CD14-positive monocyte (primary cell): ENCODE results near the gene CABP1. TPM values are rescaled to one million over a fixed set of nuclear protein-coding genes. Genes with fewer than 3 reads are reported as not detected.
A peak's percentile ranks its signal among the peaks of the same experiment; 100 is the strongest.

ENCODE experiments used
- DNase-seq, 3 donors: peaks; one replicate each; pipeline ENCODE4 v3.0.0-alpha.2; 2011 to 2022
- H2AFZ ChIP-seq: 2 replicates; pipeline ENCODE4 v1.6.0; 2012; ENCODE audit warnings: mild to moderate bottlenecking, low read depth, low read length, inconsistent platforms; ENCODE audit not compliant: insufficient read depth, poor library complexity, severe bottlenecking
- H3K27ac ChIP-seq, 2 donors: 1 replicate in 1 of 2; 2 replicates in 1 of 2; pipeline ENCODE4 v1.5.1; 2012 to 2013; ENCODE audit warnings: low read length in 2 of 2, control low read depth in 1 of 2, inconsistent platforms in 1 of 2, low read depth in 1 of 2, mild to moderate bottlenecking in 1 of 2
- H3K27me3 ChIP-seq, 2 donors: one replicate each; pipeline versions ENCODE4 v1.6.0 to v1.6.1; 2011 to 2013; ENCODE audit warnings: low read length in 2 of 2; ENCODE audit not compliant: control insufficient read depth in 2 of 2, insufficient read depth in 2 of 2
- H3K36me3 ChIP-seq, 2 donors: replicated peaks in 1 of 2; 1 replicate in 1 of 2; 2 replicates in 1 of 2; pipeline versions ENCODE4 v1.5.1 to v1.6.1; 2012 to 2013; ENCODE audit warnings: low read length in 2 of 2, control low read depth in 1 of 2, inconsistent platforms in 1 of 2, mild to moderate bottlenecking in 1 of 2; ENCODE audit not compliant: insufficient read depth in 2 of 2, control insufficient read depth in 1 of 2
- H3K4me1 ChIP-seq, 2 donors: 1 replicate in 1 of 2; 2 replicates in 1 of 2; pipeline versions ENCODE4 v1.5.1 to v1.6.1; 2012 to 2013; ENCODE audit warnings: low read length in 2 of 2, control low read depth in 1 of 2, inconsistent platforms in 1 of 2, mild to moderate bottlenecking in 1 of 2, moderate library complexity in 1 of 2; ENCODE audit not compliant: insufficient read depth in 2 of 2, control insufficient read depth in 1 of 2
- H3K4me2 ChIP-seq: replicated peaks from 2 replicates; pipeline ENCODE3; 2012; ENCODE audit warnings: low read length, moderate library complexity, mild to moderate bottlenecking; ENCODE audit not compliant: poor library complexity, severe bottlenecking; ENCODE audit errors: extremely low read depth
- H3K4me3 ChIP-seq, 3 experiments: fragments of 200-600 bp in 1 of 3; sonication (generic) in 1 of 3; replicated peaks in 1 of 3; 1 replicate in 2 of 3; 2 replicates in 1 of 3; pipeline ENCODE4 v1.5.1; 2011 to 2013; ENCODE audit warnings: low read length in 3 of 3, mild to moderate bottlenecking in 3 of 3, control low read depth in 2 of 3, low read depth in 2 of 3, inconsistent platforms in 1 of 3, moderate library complexity in 1 of 3
- H3K79me2 ChIP-seq: 2 replicates; pipeline ENCODE4 v1.6.0; 2012; ENCODE audit warnings: mild to moderate bottlenecking, control low read depth, inconsistent platforms, low read length, moderate library complexity; ENCODE audit not compliant: insufficient read depth
- H3K9ac ChIP-seq: 2 replicates; pipeline ENCODE4 v1.6.0; 2017; ENCODE audit warnings: low read length, mild to moderate bottlenecking; ENCODE audit not compliant: insufficient read depth, poor library complexity, severe bottlenecking
- H3K9me3 ChIP-seq, 2 donors: replicated peaks in 1 of 2; 1 replicate in 1 of 2; 2 replicates in 1 of 2; pipeline versions ENCODE4 v1.5.1 to v1.6.1; 2012 to 2013; ENCODE audit warnings: low read length in 2 of 2, control low read depth in 1 of 2; ENCODE audit not compliant: control insufficient read depth in 1 of 2, insufficient read depth in 1 of 2
- H4K20me1 ChIP-seq: 2 replicates; pipeline ENCODE4 v1.6.0; 2012; ENCODE audit warnings: mild to moderate bottlenecking, low read length, control low read depth, moderate library complexity; ENCODE audit not compliant: insufficient read depth
- H3K27ac Mint-ChIP-seq, 7 donors: one replicate each; pipeline ENCODE4 v1.8.0; 2020; ENCODE audit warnings: mild to moderate bottlenecking in 7 of 7, mixed read lengths in 7 of 7, moderate library complexity in 6 of 7, inconsistent platforms in 2 of 7
- H3K27me3 Mint-ChIP-seq, 3 donors: one replicate each; pipeline ENCODE4 v1.8.0; 2021 to 2022; ENCODE audit warnings: low read depth in 3 of 3, mild to moderate bottlenecking in 3 of 3, mixed read lengths in 3 of 3, moderate library complexity in 3 of 3, inconsistent platforms in 1 of 3
- H3K36me3 Mint-ChIP-seq, 2 donors: one replicate each; pipeline ENCODE4 v1.8.0; 2020; ENCODE audit warnings: mixed read lengths in 2 of 2, inconsistent platforms in 1 of 2, mild to moderate bottlenecking in 1 of 2
- H3K4me1 Mint-ChIP-seq: one replicate; pipeline ENCODE4 v1.8.0; 2020; ENCODE audit warnings: mild to moderate bottlenecking, mixed read lengths
- H3K4me3 Mint-ChIP-seq, 2 donors: one replicate each; pipeline ENCODE4 v1.8.0; 2020; ENCODE audit warnings: mild to moderate bottlenecking in 2 of 2, mixed read lengths in 2 of 2, moderate library complexity in 1 of 2
- H3K9me3 Mint-ChIP-seq, 7 donors: one replicate each; pipeline ENCODE4 v1.8.0; 2020 to 2022; ENCODE audit warnings: mixed read lengths in 7 of 7, mild to moderate bottlenecking in 6 of 7, moderate library complexity in 6 of 7, inconsistent platforms in 2 of 7
- WGBS: methylation state at CpG from one replicate; pipeline ENCODE4 v1.1.5; 2013; ENCODE audit warnings: missing lambda C conversion rate; ENCODE audit not compliant: insufficient coverage; 5-methylcytosine and 5-hydroxymethylcytosine counted together
- intact Hi-C, 2 donors: fragments of 100-400 bp; cut with micrococcal nuclease; formaldehyde crosslinking; loops; one replicate each; pipeline versions ENCODE4 v1.15.0 to v1.15.1; 2023
- polyA plus RNA-seq, 3 donors: library from polyadenylated mRNA; depleted of rRNA in 1 of 3; unstranded in 2 of 3; stranded (reverse) in 1 of 3; fragments of 300-500 nt in 2 of 3; fragments of >200 nt in 1 of 3; fragmentation: Illumina TruSeq in 2 of 3; gene quantifications; 1 replicate in 2 of 3; 2 replicates in 1 of 3; pipeline ENCODE4 v1.2.3, GENCODE V29; 2012 to 2021
- TF ChIP-seq, protein P1 (sequence below): fragments of 200-600 bp; IDR thresholded peaks from one replicate; pipeline ENCODE4 v1.8.0; 2022; ENCODE audit warnings: antibody characterized with exemption, mild to moderate bottlenecking

The CABP1 gene
- polyA plus RNA-seq, 3 donors, result 0.19 to 0.43 TPM; not detected in 1

- H3K4me3 ChIP-seq, result no peak overlapping the region
- 97% methylated on average over 3 of the region's 11 CpGs for WGBS
- Mint-ChIP-seq H3K27me3 (peaks cover 0 to 2% (median 0%) of the 10 kb centered on the region in 3 donors), H3K4me1 (peaks cover 43% of the 10 kb centered on the region), H3K27ac (peak overlapping the region in 1 of 7 donors; percentile 48), H3K36me3 (peaks cover 48 to 62% of the 10 kb centered on the region in 2 donors), H3K4me3 (no peak overlapping the region), H3K9me3 (no peaks in the 10 kb centered on the region)
- peak overlapping the region in 1 of 2 donors; percentile 2 for H3K27ac ChIP-seq
- intact Hi-C loops, result no loop called here
- no peaks in the 10 kb centered on the region for H3K9me3 ChIP-seq
- H3K79me2 ChIP-seq, result peaks cover 77% of the 10 kb centered on the region
- H3K4me2 ChIP-seq, result no peak overlapping the region
- no peak overlapping the region for H2AFZ ChIP-seq
- H3K36me3 ChIP-seq, result peaks cover 41 to 52% of the 10 kb centered on the region in 2 donors
- H4K20me1 ChIP-seq, result peaks cover 63% of the 10 kb centered on the region
- TF ChIP-seq, protein P1, sequence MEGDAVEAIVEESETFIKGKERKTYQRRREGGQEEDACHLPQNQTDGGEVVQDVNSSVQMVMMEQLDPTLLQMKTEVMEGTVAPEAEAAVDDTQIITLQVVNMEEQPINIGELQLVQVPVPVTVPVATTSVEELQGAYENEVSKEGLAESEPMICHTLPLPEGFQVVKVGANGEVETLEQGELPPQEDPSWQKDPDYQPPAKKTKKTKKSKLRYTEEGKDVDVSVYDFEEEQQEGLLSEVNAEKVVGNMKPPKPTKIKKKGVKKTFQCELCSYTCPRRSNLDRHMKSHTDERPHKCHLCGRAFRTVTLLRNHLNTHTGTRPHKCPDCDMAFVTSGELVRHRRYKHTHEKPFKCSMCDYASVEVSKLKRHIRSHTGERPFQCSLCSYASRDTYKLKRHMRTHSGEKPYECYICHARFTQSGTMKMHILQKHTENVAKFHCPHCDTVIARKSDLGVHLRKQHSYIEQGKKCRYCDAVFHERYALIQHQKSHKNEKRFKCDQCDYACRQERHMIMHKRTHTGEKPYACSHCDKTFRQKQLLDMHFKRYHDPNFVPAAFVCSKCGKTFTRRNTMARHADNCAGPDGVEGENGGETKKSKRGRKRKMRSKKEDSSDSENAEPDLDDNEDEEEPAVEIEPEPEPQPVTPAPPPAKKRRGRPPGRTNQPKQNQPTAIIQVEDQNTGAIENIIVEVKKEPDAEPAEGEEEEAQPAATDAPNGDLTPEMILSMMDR, result no peak
- H3K4me1 ChIP-seq, result peaks cover 24 to 32% of the 10 kb centered on the region in 2 donors
- H3K9ac ChIP-seq, result no peak overlapping the region
- no peaks in the 10 kb centered on the region for H3K27me3 ChIP-seq
- no peak for DNase-seq
Measured at GRCh38 chr12:120692524-120693033, 52.2 kb downstream of the CABP1 start.

DNA sequence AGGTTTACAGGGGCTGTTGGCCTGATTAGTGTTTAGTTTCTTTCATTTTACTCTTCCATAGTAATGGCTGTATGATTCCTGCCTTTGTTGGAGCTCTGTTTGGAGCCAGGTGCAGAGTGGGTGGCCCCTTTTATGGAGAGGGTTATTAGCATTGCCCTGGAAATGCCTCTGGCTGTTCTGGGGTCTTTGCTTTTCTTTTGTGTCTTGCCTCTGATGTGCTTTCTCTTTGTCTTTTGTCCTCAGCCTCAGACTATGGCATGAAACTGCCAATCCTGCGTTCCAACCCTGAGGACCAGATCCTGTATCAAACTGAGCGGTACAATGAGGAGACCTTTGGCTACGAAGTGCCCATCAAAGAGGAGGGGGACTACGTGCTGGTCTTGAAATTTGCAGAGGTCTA lies 53.4 kb downstream of the CABP1 start:
- no peaks in the 10 kb centered on the region for H3K9me3 ChIP-seq
- H3K4me3 Mint-ChIP-seq, result no peak overlapping the region
- no peaks in the 10 kb centered on the region for H3K9me3 Mint-ChIP-seq
- H3K36me3 Mint-ChIP-seq, result peaks cover 48 to 63% of the 10 kb centered on the region in 2 donors
- peaks cover 20 to 29% of the 10 kb centered on the region in 2 donors for H3K4me1 ChIP-seq
- H3K27ac ChIP-seq, result no peak overlapping the region
- peak overlapping the region in 3 of 7 donors; percentile 55 to 82 (median 72) for H3K27ac Mint-ChIP-seq
- intact Hi-C loops, result no loop called here
- H3K27me3 ChIP-seq, result no peaks in the 10 kb centered on the region
- H3K79me2 ChIP-seq, result peaks cover 70% of the 10 kb centered on the region
- 100% methylated on average over 4 of the region's 4 CpGs for WGBS
- H3K4me1 Mint-ChIP-seq, result peaks cover 38% of the 10 kb centered on the region
- H3K4me2 ChIP-seq, result no peak overlapping the region
- H3K4me3 ChIP-seq, result no peak overlapping the region
- TF ChIP-seq, protein P1, result no peak
- H4K20me1 ChIP-seq, result peaks cover 51% of the 10 kb centered on the region
- no peak for DNase-seq
- H3K27me3 Mint-ChIP-seq, result peaks cover 0 to 2% (median 0%) of the 10 kb centered on the region in 3 donors
- H2AFZ ChIP-seq, result no peak overlapping the region
- peaks cover 43 to 56% of the 10 kb centered on the region in 2 donors for H3K36me3 ChIP-seq
- no peak overlapping the region for H3K9ac ChIP-seq
